K562 (cell line): Measurements from ENCODE around the gene IFI27L1. TPM values are rescaled to one million over a fixed set of nuclear protein-coding genes. Genes with fewer than 3 reads are reported as not detected.

Source experiments
- ATAC-seq: fragments of 200-7000 bp; cut with Tn5 transposase; 3 replicates; pipeline ENCODE4 v1.9.1; 2020; ENCODE audit warnings: moderate library complexity
- BruUV-seq: library from RNA; stranded (reverse); fragments of 400-500 nt; replicated peaks from 2 replicates; lab custom pipeline; 2021; lab: Mats Ljungman, UMichigan
- CTCF ChIA-PET: fragments of 300-600 bp; formaldehyde crosslinking; extraction: SDS; loops from one replicate; lab custom pipeline; 2021; ENCODE audit warnings: low intra/inter-chr PET ratio; lab: Yijun Ruan, JAX
- POLR2A ChIA-PET: fragments of 300-600, 350-650 bp; sonication (Branson Sonifier 250); formaldehyde crosslinking; extraction: SDS; loops from one replicate; lab custom pipeline; 2021; ENCODE audit warnings: antibody characterized with exemption, inconsistent platforms; lab: Yijun Ruan, JAX
- DNase-seq, 4 experiments: peaks; one replicate each; pipeline versions ENCODE4 v3.0.0 to v3.0.0-alpha.2; 2011 to 2018; ENCODE audit warnings: low spot score in 3 of 4, mixed read lengths in 3 of 4; ENCODE audit errors: extremely low read depth in 1 of 4
- FAIRE-seq: peaks from 2 replicates; lab custom pipeline; 2011; peaks lifted over from hg19 to GRCh38; lab: Jason Lieb, UNC
- H2AFZ ChIP-seq: 2 replicates; pipeline ENCODE4 v1.6.0; 2011; ENCODE audit warnings: low read depth, low read length, control low read depth, inconsistent platforms
- H3K27ac ChIP-seq: fragments of 200-600 bp; 3 replicates; pipeline ENCODE4 v1.8.0; 2011; ENCODE audit warnings: low read depth, mild to moderate bottlenecking, control low read depth, inconsistent platforms, low read length, moderate library complexity, mixed read lengths; ENCODE audit errors: extremely low read depth
- H3K27me3 ChIP-seq, 2 experiments: fragments of 300-600 bp in 1 of 2; 2 replicates in 1 of 2; 3 replicates in 1 of 2; pipeline versions ENCODE4 v1.6.0 to v1.8.0; 2011; ENCODE audit warnings: inconsistent platforms in 2 of 2, low read length in 2 of 2, mild to moderate bottlenecking in 1 of 2, mixed read lengths in 1 of 2, moderate library complexity in 1 of 2; ENCODE audit not compliant: control insufficient read depth in 2 of 2, insufficient read depth in 2 of 2
- H3K36me3 ChIP-seq: fragments of 300-600 bp; 3 replicates; pipeline ENCODE4 v1.8.0; 2011; ENCODE audit warnings: mild to moderate bottlenecking, low read length, inconsistent platforms; ENCODE audit not compliant: control insufficient read depth, insufficient read depth
- H3K4me1 ChIP-seq, 2 experiments: fragments of 200-600 bp in 1 of 2; replicated peaks in 1 of 2; 2 replicates in 1 of 2; 3 replicates in 1 of 2; pipeline versions ENCODE4 v1.5.1 to v1.8.0; 2011; ENCODE audit warnings: inconsistent platforms in 2 of 2, low read length in 2 of 2, mild to moderate bottlenecking in 1 of 2, mixed read lengths in 1 of 2, moderate library complexity in 1 of 2; ENCODE audit not compliant: control insufficient read depth in 2 of 2, insufficient read depth in 2 of 2
- H3K4me2 ChIP-seq: 2 replicates; pipeline ENCODE4 v1.6.1; 2011; ENCODE audit warnings: low read length, control low read depth, inconsistent platforms, mixed read lengths; ENCODE audit not compliant: insufficient read depth
- H3K4me3 ChIP-seq: fragments of 200-600 bp; sonication (generic), shearing (Covaris generic); 2 replicates; pipeline ENCODE4 v1.5.1; 2016; ENCODE audit warnings: control low read depth, inconsistent platforms
- H3K79me2 ChIP-seq: fragments of 200-600 bp; 3 replicates; pipeline ENCODE4 v1.8.0; 2011; ENCODE audit warnings: low read length, inconsistent platforms; ENCODE audit not compliant: control insufficient read depth, insufficient read depth
- H3K9ac ChIP-seq, 2 experiments: 2 replicates each; pipeline versions ENCODE4 v1.6.0 to v1.6.1; 2011; ENCODE audit warnings: low read depth in 2 of 2, low read length in 2 of 2, control low read depth in 1 of 2, inconsistent platforms in 1 of 2, mild to moderate bottlenecking in 1 of 2, mixed read lengths in 1 of 2; ENCODE audit not compliant: insufficient read depth in 1 of 2
- H3K9me1 ChIP-seq: one replicate; pipeline ENCODE4 v1.6.0; 2011; ENCODE audit warnings: inconsistent platforms, mild to moderate bottlenecking, low read length, moderate library complexity; ENCODE audit not compliant: control insufficient read depth, insufficient read depth
- H3K9me3 ChIP-seq: replicated peaks from 2 replicates; pipeline ENCODE4 v1.5.1; 2011; ENCODE audit warnings: low read depth, low read length, inconsistent platforms; ENCODE audit not compliant: control insufficient read depth, insufficient read depth
- H4K20me1 ChIP-seq: replicated peaks from 2 replicates; pipeline ENCODE4 v1.6.1; 2011; ENCODE audit warnings: low read length, inconsistent platforms, mixed read lengths; ENCODE audit not compliant: control insufficient read depth, insufficient read depth
- GABPB2 ChIP-seq: fragments of 250-450 bp; sonication (Bioruptor Pico); conservative IDR thresholded peaks from 2 replicates; pipeline ENCODE4 v1.5.1; 2021; ENCODE audit warnings: mild to moderate bottlenecking
- PTBP1 ChIP-seq: fragments of 200-400 bp; formaldehyde crosslinking; IDR thresholded peaks from 2 replicates; pipeline ENCODE4 v1.6.1; 2017; ENCODE audit warnings: low read depth, low read length
- RBFOX2 ChIP-seq: fragments of 200-400 bp; formaldehyde crosslinking; IDR thresholded peaks from 2 replicates; pipeline ENCODE4 v1.6.1; 2017; ENCODE audit warnings: low read depth, mild to moderate bottlenecking, low read length, moderate library complexity
- TARDBP ChIP-seq: fragments of 450-650 bp; IDR thresholded peaks from 2 replicates; pipeline ENCODE4 v1.6.1; 2016
- TBL1XR1 ChIP-seq, 2 experiments: IDR thresholded peaks; 2 replicates each; pipeline ENCODE4 v1.6.1; 2012; ENCODE audit warnings: improper control_type of control experiment in 2 of 2, low read length in 2 of 2, mild to moderate bottlenecking in 1 of 2
- WGBS: fragments of 100-300 bp; shearing (Covaris generic); methylation state at CpG from one replicate; pipeline ENCODE4 v1.1.6; 2016; ENCODE audit warnings: low coverage, mixed read lengths; ENCODE audit not compliant: insufficient coverage; ENCODE audit errors: missing lambda C conversion rate; 5-methylcytosine and 5-hydroxymethylcytosine counted together
- in situ Hi-C: fragments of 300-500 bp; cut with MboI; formaldehyde crosslinking; loops from 4 replicates; pipeline ENCODE4 v1.15.0; 2018; ENCODE audit warnings: inconsistent platforms, mixed read lengths
- intact Hi-C: fragments of 100-400 bp; cut with micrococcal nuclease; formaldehyde crosslinking; loops from 2 replicates; pipeline ENCODE4 v1.14.2; 2022
- polyA plus RNA-seq, 8 experiments: library from polyadenylated mRNA; depleted of rRNA in 4 of 8; stranded (reverse) in 5 of 8; unstranded in 3 of 8; fragments of >200 nt; fragmentation: Nextera tagmentation in 2 of 8; fragmentation: Illumina TruSeq in 1 of 8; extraction: Ambion mirVana in 2 of 8; extraction: Trizol in 1 of 8; gene quantifications; 2 replicates each; pipeline versions ENCODE4 v1.2.1 to v1.2.3, GENCODE V29; 2011 to 2014; ENCODE audit warnings: inconsistent platforms in 1 of 8, missing spikeins in 1 of 8
- total RNA-seq, 7 experiments: library from RNA; depleted of rRNA in 6 of 7; stranded (reverse); fragments of >200 nt in 6 of 7; fragmentation: Illumina TruSeq in 2 of 7; extraction: Trizol in 2 of 7; gene quantifications; 2 replicates each; pipeline versions ENCODE4 v1.2.1 to v1.2.3, GENCODE V29; 2011 to 2021; ENCODE audit warnings: low replicate concordance in 1 of 7
- TF ChIP-seq, protein P1 (sequence below): IDR thresholded peaks from 2 replicates; pipeline ENCODE4 v1.6.1; 2012; ENCODE audit warnings: low read depth, low read length, improper control_type of control experiment, borderline replicate concordance

Gene IFI27L1
- total and polyA plus RNA-seq, 9 of the 15 experiments (the other 6 are each of a cell fraction or from before 2014, with no cell fraction given), result 14.5 to 28.0 (median 23.8) TPM

GRCh38 chr14:94124582-94125377 lies 43.7 kb downstream of the IFI27L1 start:
- peaks cover 0 to 7% of the 10 kb centered on the region in 2 experiments; a peak in 2 of 5 replicates for H3K4me1 ChIP-seq
- no peaks in the 10 kb centered on the region for H3K9me3 ChIP-seq
- WGBS, result 3% methylated on average over 6 of the region's 9 CpGs
- intact Hi-C loops (no loop called here), in situ Hi-C loops (no loop called here)
- POLR2A ChIA-PET, result interaction anchor here (1.1 kb wide), 1 partner anchor 14 kb away, joined by 5 read pairs; the partner anchor contains the start of gene IFI27
- BruUV-seq, result no TSS peak
- no peaks in the 10 kb centered on the region for H3K9me1 ChIP-seq
- no peak overlapping the region for H3K9ac ChIP-seq
- H3K36me3 ChIP-seq, result no peaks in the 10 kb centered on the region
- H3K79me2 ChIP-seq, result no peaks in the 10 kb centered on the region
- peaks cover 0 to 20% of the 10 kb centered on the region in 2 experiments; a peak in 2 of 5 replicates for H3K27me3 ChIP-seq
- H3K4me2 ChIP-seq, result no peak overlapping the region
- CTCF ChIA-PET, result no interaction called here
- no peak for ATAC-seq
- TF ChIP-seq PTBP1 (no peak), RBFOX2 (no peak), TBL1XR1 (IDR thresholded peaks at IDR 0.05; ENCODE audit: low read length in 2 of 2) (no peak), TARDBP (no peak), GABPB2 (CRISPR knock-in tag) (no peak)
- TF ChIP-seq, protein P1, sequence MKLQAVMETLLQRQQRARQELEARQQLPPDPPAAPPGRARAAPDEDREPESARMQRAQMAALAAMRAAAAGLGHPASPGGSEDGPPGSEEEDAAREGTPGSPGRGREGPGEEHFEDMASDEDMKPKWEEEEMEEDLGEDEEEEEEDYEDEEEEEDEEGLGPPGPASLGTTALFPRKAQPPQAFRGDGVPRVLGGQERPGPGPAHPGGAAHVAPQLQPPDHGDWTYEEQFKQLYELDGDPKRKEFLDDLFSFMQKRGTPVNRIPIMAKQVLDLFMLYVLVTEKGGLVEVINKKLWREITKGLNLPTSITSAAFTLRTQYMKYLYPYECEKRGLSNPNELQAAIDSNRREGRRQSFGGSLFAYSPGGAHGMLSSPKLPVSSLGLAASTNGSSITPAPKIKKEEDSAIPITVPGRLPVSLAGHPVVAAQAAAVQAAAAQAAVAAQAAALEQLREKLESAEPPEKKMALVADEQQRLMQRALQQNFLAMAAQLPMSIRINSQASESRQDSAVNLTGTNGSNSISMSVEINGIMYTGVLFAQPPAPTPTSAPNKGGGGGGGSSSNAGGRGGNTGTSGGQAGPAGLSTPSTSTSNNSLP, result no peak
- H3K4me3 ChIP-seq, result no peak overlapping the region
- no peak overlapping the region for H3K27ac ChIP-seq
- no peaks in the 10 kb centered on the region for H4K20me1 ChIP-seq
- no peak for DNase-seq
- FAIRE-seq, result no peak
- no peak overlapping the region for H2AFZ ChIP-seq
